ENCODE data around the gene AKAP13.

GRCh38 chr15:85611361-85611760, 231.0 kb downstream of the AKAP13 start:
- TF ChIP-seq CTCF (IDR thresholded peaks at IDR 0.05; ENCODE audit: low read depth, low read length): no peak
- no peak for TF ChIP-seq EZH2phosphoT487 (IDR thresholded peaks at IDR 0.05; ENCODE audit: low read depth)

Data from OCI-LY3 (cell line).